Heart left ventricle (tissue), 16 donors: Measurements from ENCODE around the gene CCDC136. TPM values are rescaled to one million over a fixed set of nuclear protein-coding genes. Genes with fewer than 3 reads are reported as not detected.

Experiments
- ATAC-seq, 4 donors: fragments of 200-7000 bp; cut with Tn5 transposase; one replicate each; pipeline ENCODE4 v1.9.1; 2020 to 2022; ENCODE audit warnings: moderate library complexity in 4 of 4, mild to moderate bottlenecking in 3 of 4, moderate number of reproducible peaks in 1 of 4
- DNase-seq, 5 donors: peaks; one replicate each; pipeline ENCODE4 v3.0.0-alpha.2; 2020
- H3K27ac ChIP-seq, 12 donors: fragments of 200-600 bp; sonication (generic) in 4 of 12; one replicate each; pipeline versions ENCODE4 v1.5.0 to v1.8.0; 2016 to 2022; ENCODE audit warnings: mild to moderate bottlenecking in 2 of 12
- H3K27me3 ChIP-seq, 9 donors: fragments of 200-600 bp; sonication (generic) in 2 of 9; one replicate each; pipeline versions ENCODE4 v1.5.1 to v1.8.0; 2016 to 2022; ENCODE audit warnings: mild to moderate bottlenecking in 3 of 9
- H3K36me3 ChIP-seq, 9 donors: fragments of 200-600 bp; sonication (generic) in 2 of 9; one replicate each; pipeline versions ENCODE4 v1.5.0 to v1.8.0; 2018 to 2022; ENCODE audit warnings: mild to moderate bottlenecking in 2 of 9
- H3K4me1 ChIP-seq, 12 donors: fragments of 200-600 bp; sonication (generic) in 4 of 12; one replicate each; pipeline versions ENCODE4 v1.5.0 to v1.8.0; 2016 to 2022; ENCODE audit warnings: mild to moderate bottlenecking in 3 of 12
- H3K4me3 ChIP-seq, 12 donors: fragments of 200-600 bp; sonication (generic) in 4 of 12; one replicate each; pipeline versions ENCODE4 v1.5.0 to v1.8.0; 2017 to 2022; ENCODE audit warnings: mild to moderate bottlenecking in 9 of 12, moderate library complexity in 4 of 12
- H3K9me3 ChIP-seq, 12 donors: fragments of 200-600 bp; sonication (generic) in 4 of 12; one replicate each; pipeline versions ENCODE4 v1.5.0 to v1.8.0; 2016 to 2022; ENCODE audit warnings: mild to moderate bottlenecking in 1 of 12
- CTCF ChIP-seq, 12 donors: fragments of 200-600 bp; sonication (generic) in 4 of 12; IDR thresholded peaks; one replicate each; pipeline versions ENCODE4 v1.5.0 to v1.8.0; 2018 to 2022; ENCODE audit warnings: antibody characterized with exemption in 12 of 12, mild to moderate bottlenecking in 5 of 12
- POLR2A ChIP-seq, 2 donors: fragments of 450-650 bp; IDR thresholded peaks; one replicate each; pipeline ENCODE4 v1.6.1; 2017; ENCODE audit warnings: antibody characterized with exemption in 2 of 2, mild to moderate bottlenecking in 2 of 2, moderate library complexity in 2 of 2
- WGBS, 4 donors: extraction: QIAGEN DNeasy Blood & Tissue Kit in 2 of 4; methylation state at CpG; one replicate each; pipeline versions ENCODE4 v1.1.5 to v1.1.7; 2013 to 2018; 5-methylcytosine and 5-hydroxymethylcytosine counted together
- intact Hi-C, 10 donors: fragments of 100-400 bp; cut with DNase I; formaldehyde crosslinking; loops; one replicate each; pipeline versions ENCODE4 v1.11.1 to v1.14.2; 2022
- polyA plus RNA-seq, 2 donors: library from polyadenylated mRNA; stranded (reverse); fragments of 200-250 nt; gene quantifications; one replicate each; pipeline ENCODE4 v1.2.3, GENCODE V29; 2013
- total RNA-seq, 9 donors: library from RNA; depleted of rRNA in 2 of 9; stranded (reverse); fragments of >200 nt in 2 of 9; fragmentation: NEBNext Ultra II Directional in 3 of 9; extraction: Animal tissue kit (Norgen Biotek cat#: 25700) in 3 of 9; gene quantifications; one replicate each; pipeline versions ENCODE4 v1.1.0 to v1.2.4, GENCODE V29; 2016 to 2023
- donor health status: ischemic (EF 13 %, LVEDD 7.1; RV severe dilation, severe dysfunction).
- donor health status: healthy with polysubstance abuse.
- donor health status: DM: no; HTN: yes; CAD: no.
- donor health status: DM: no; HTN: no; CAD: no.
- donor health status: ischemic (EF 25% LVEDD 6.9; RV normal size, moderate dysfunction).
- donor health status: ischemic (EF 25% LVEDD 5.7; RV mildly dilated, moderate dysfunction).
- donor health status: healthy.
- donor health status: DM: yes; HTN: yes; CAD: no.
- donor health status: ischemic (EF 35%, LVEDD 5.7; RV mildly dilated, moderate dysfunction).
- donor health status: nonischemic (EF 11% LVEDD 7.7; RV severe dilation, severe dysfunction).
- donor health status: DM: yes; HTN: yes; CAD: no.
- donor health status: PGD.
- donor health status: ischemic (EF 29% LVEDD 5.4; RV normal size, mild dysfunction).
- donor health status: nonischemic (EF 23%, LVEDD 6.1; RV moderate dilation, normal function).

The CCDC136 gene
- total and polyA plus RNA-seq, 11 donors, result 6.4 to 22.8 (median 10.4) TPM

GRCh38 chr7:128835790-128836641 is 44.2 kb downstream of the CCDC136 start:
- 41 to 58% (median 56%) methylated on average over 13 to 14 of the region's 14 CpGs for WGBS, 4 donors
- TF ChIP-seq POLR2A (IDR thresholded peaks at IDR 0.05) (no peak), CTCF (IDR thresholded peaks at IDR 0.05) (no peak)

GRCh38 chr7:128836729-128837348 is 45.1 kb downstream of the CCDC136 start:
- ATAC-seq (no peak), DNase-seq (peak in 1 of 5 donors; percentile 59)
- Histone ChIP-seq H3K4me3 (no peak overlapping the region), H3K36me3 (peaks cover 0 to 74% (median 69%) of the 10 kb centered on the region in 9 donors), H3K4me1 (peaks cover 0 to 77% (median 36%) of the 10 kb centered on the region in 12 donors), H3K27me3 (peaks cover 0 to 6% (median 0%) of the 10 kb centered on the region in 9 donors), H3K9me3 (no peaks in the 10 kb centered on the region), H3K27ac (peak overlapping the region in 11 of 12 donors; percentile 40 to 98 (median 83))
- TF ChIP-seq POLR2A (IDR thresholded peaks at IDR 0.05) (no peak), CTCF (IDR thresholded peaks at IDR 0.05) (no peak)
- intact Hi-C loops, result no loop called here
- WGBS, 4 donors, result 78 to 94% (median 87%) methylated on average over 9 to 14 of the region's 14 CpGs

More at GRCh38 chr7:128835790-128836641, 44.2 kb downstream of the CCDC136 start:
- Histone ChIP-seq H3K4me1 (peaks cover 0 to 85% (median 41%) of the 10 kb centered on the region in 12 donors), H3K36me3 (peaks cover 0 to 66% (median 62%) of the 10 kb centered on the region in 9 donors), H3K27me3 (peaks cover 0 to 14% (median 0%) of the 10 kb centered on the region in 9 donors), H3K27ac (peak overlapping the region in 11 of 12 donors; percentile 40 to 98 (median 83)), H3K9me3 (no peaks in the 10 kb centered on the region), H3K4me3 (peak overlapping the region in 2 of 12 donors; percentile 3 to 6)
- intact Hi-C loops, result no loop called here
- ATAC-seq (peak; percentile 2 to 21 (median 12)), DNase-seq (peak; percentile 62 to 80 (median 67))

- intact Hi-C loops, result no loop called here
- 72 to 94% (median 83%) methylated on average over 4 to 16 of the region's 16 CpGs for WGBS, 4 donors
- no peak overlapping the region for H3K4me3 ChIP-seq
- peaks cover 0 to 70% (median 32%) of the 10 kb centered on the region in 12 donors for H3K4me1 ChIP-seq
- H3K9me3 ChIP-seq, result no peaks in the 10 kb centered on the region
- peak overlapping the region in 9 of 12 donors; percentile 11 to 98 (median 59) for H3K27ac ChIP-seq
- no peak for ATAC-seq
- H3K36me3 ChIP-seq, result peaks cover 0 to 81% (median 76%) of the 10 kb centered on the region in 9 donors
- TF ChIP-seq CTCF (IDR thresholded peaks at IDR 0.05) (no peak), POLR2A (IDR thresholded peaks at IDR 0.05) (no peak)
- H3K27me3 ChIP-seq, result peaks cover 0 to 3% (median 0%) of the 10 kb centered on the region in 9 donors
- peak in 2 of 5 donors; percentile 6 to 54 for DNase-seq
Measured at GRCh38 chr7:128837521-128837921, 45.8 kb downstream of the CCDC136 start.
